Esophagus squamous epithelium (tissue), 4 donors: ENCODE data around the gene DCTN1.

Experiments used
- CTCF ChIP-seq, 6 experiments: fragments of 450-650 bp in 4 of 6; fragments of 200-600 bp in 2 of 6; sonication (generic) in 2 of 6; IDR thresholded peaks; one replicate each; pipeline ENCODE4 v1.5.1; 2016 to 2019; ENCODE audit warnings: antibody characterized with exemption in 6 of 6, mild to moderate bottlenecking in 4 of 6, moderate library complexity in 4 of 6
- POLR2A ChIP-seq, 4 donors: fragments of 450-650 bp; IDR thresholded peaks; one replicate each; pipeline ENCODE4 v1.6.1; 2017; ENCODE audit warnings: antibody characterized with exemption in 4 of 4, mild to moderate bottlenecking in 4 of 4, moderate library complexity in 3 of 4

DNA sequence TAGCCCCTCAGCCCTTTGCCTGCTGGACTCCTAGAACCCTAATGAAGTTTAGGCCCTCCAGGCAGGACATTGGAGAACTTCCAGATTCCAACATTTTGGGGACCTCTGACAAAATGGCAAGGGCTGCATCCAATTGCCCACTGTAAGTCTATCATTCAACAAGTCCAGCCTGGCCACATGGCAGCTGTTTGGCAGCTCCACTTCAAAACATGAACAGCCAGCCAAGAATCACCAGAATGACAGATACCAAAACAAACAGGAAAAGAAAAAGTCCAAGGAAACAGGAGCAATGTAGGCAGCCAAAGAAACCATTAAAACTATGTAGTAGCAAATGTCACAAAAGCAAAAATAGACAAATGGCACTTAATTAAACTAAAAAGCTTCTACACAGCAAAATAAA, 62.4 kb downstream of the DCTN1 start:
- TF ChIP-seq CTCF (IDR thresholded peaks at IDR 0.05) (no peak), POLR2A (IDR thresholded peaks at IDR 0.05) (no peak)
